Keratinocyte (primary cell): ENCODE results near the gene CNKSR3. TPM values are rescaled to one million over a fixed set of nuclear protein-coding genes. Genes with fewer than 3 reads are reported as not detected.

Experiments used
- DNase-seq: peaks from one replicate; pipeline ENCODE4 v3.0.0-alpha.2; 2011; ENCODE audit warnings: low read depth, missing footprints, low spot score
- FAIRE-seq: peaks from 2 replicates; lab custom pipeline; 2011; peaks lifted over from hg19 to GRCh38; lab: Jason Lieb, UNC
- H2AFZ ChIP-seq: 2 replicates; pipeline ENCODE4 v1.6.0; 2012; ENCODE audit warnings: low read length, control low read depth, inconsistent platforms; ENCODE audit not compliant: control insufficient read depth
- H3K27ac ChIP-seq: 2 replicates; pipeline ENCODE4 v1.5.1; 2011; ENCODE audit warnings: low read length; ENCODE audit not compliant: control insufficient read depth, insufficient read depth
- H3K27me3 ChIP-seq: 3 replicates; pipeline ENCODE4 v1.6.0; 2011; ENCODE audit warnings: low read length; ENCODE audit not compliant: control insufficient read depth, insufficient read depth; ENCODE audit errors: extremely low read depth
- H3K36me3 ChIP-seq, 2 experiments: 2 replicates in 1 of 2; 3 replicates in 1 of 2; pipeline ENCODE4 v1.5.1; 2011; ENCODE audit warnings: low read length in 2 of 2, mild to moderate bottlenecking in 1 of 2; ENCODE audit not compliant: control insufficient read depth in 2 of 2, insufficient read depth in 2 of 2; ENCODE audit errors: extremely low read depth in 1 of 2
- H3K4me1 ChIP-seq: 3 replicates; pipeline ENCODE4 v1.5.1; 2011; ENCODE audit warnings: low read length; ENCODE audit not compliant: control insufficient read depth, insufficient read depth; ENCODE audit errors: extremely low read depth
- H3K4me2 ChIP-seq: 3 replicates; pipeline ENCODE4 v1.6.0; 2011; ENCODE audit warnings: low read depth, low read length; ENCODE audit not compliant: control insufficient read depth, insufficient read depth; ENCODE audit errors: extremely low read depth
- H3K4me3 ChIP-seq, 3 experiments: fragments of 200-600 bp in 1 of 3; sonication (generic) in 1 of 3; 2 replicates in 2 of 3; 3 replicates in 1 of 3; pipeline ENCODE4 v1.5.1; 2011 to 2016; ENCODE audit warnings: low read length in 3 of 3, mild to moderate bottlenecking in 3 of 3, control low read depth in 2 of 3, inconsistent platforms in 1 of 3, low read depth in 1 of 3, mixed read lengths in 1 of 3, mixed run types in 1 of 3, moderate library complexity in 1 of 3; ENCODE audit not compliant: control insufficient read depth in 2 of 3, insufficient read depth in 2 of 3; ENCODE audit errors: extremely low read depth in 1 of 3
- H3K79me2 ChIP-seq: 2 replicates; pipeline ENCODE4 v1.6.0; 2012; ENCODE audit warnings: low read length; ENCODE audit not compliant: control insufficient read depth, insufficient read depth
- H3K9ac ChIP-seq: 3 replicates; pipeline ENCODE4 v1.6.0; 2011; ENCODE audit warnings: low read length; ENCODE audit not compliant: control insufficient read depth, insufficient read depth; ENCODE audit errors: extremely low read depth
- H3K9me1 ChIP-seq: 3 replicates; pipeline ENCODE4 v1.6.0; 2011; ENCODE audit warnings: low read length; ENCODE audit not compliant: control insufficient read depth, insufficient read depth; ENCODE audit errors: extremely low read depth
- H3K9me3 ChIP-seq: 2 replicates; pipeline ENCODE4 v1.5.1; 2012; ENCODE audit warnings: low read depth, low read length; ENCODE audit not compliant: control insufficient read depth
- H4K20me1 ChIP-seq: 3 replicates; pipeline ENCODE4 v1.6.0; 2011; ENCODE audit warnings: low read length; ENCODE audit not compliant: control insufficient read depth, insufficient read depth; ENCODE audit errors: extremely low read depth
- CTCF ChIP-seq, 3 experiments: IDR thresholded peaks in 1 of 3; conservative IDR thresholded peaks in 1 of 3; optimal IDR thresholded peaks in 1 of 3; 2 replicates in 2 of 3; 3 replicates in 1 of 3; pipeline versions ENCODE3 to v1.5.1; 2011; ENCODE audit warnings: low read length in 3 of 3, mild to moderate bottlenecking in 3 of 3, moderate library complexity in 2 of 3, control low read depth in 1 of 3, inconsistent platforms in 1 of 3; ENCODE audit not compliant: insufficient read depth in 2 of 3; ENCODE audit errors: extremely low read depth in 1 of 3
- EZH2 ChIP-seq: IDR thresholded peaks from one replicate; pipeline ENCODE4 v1.6.1; 2012; ENCODE audit warnings: inconsistent platforms, mild to moderate bottlenecking, low read length, moderate library complexity
- dilution Hi-C: fragments of 300-500 bp; cut with MboI; formaldehyde crosslinking; loops from one replicate; pipeline ENCODE4 v1.7.0; 2020; ENCODE audit warnings: low sequenced_read_pairs; ENCODE audit not compliant: extremely low pct_ligation_motif_present
- polyA plus RNA-seq, 5 experiments: library from polyadenylated mRNA; depleted of rRNA in 3 of 5; stranded (reverse) in 3 of 5; stranded (forward) in 1 of 5; unstranded in 1 of 5; fragments of >200 nt; gene quantifications; 1 replicate in 1 of 5; 2 replicates in 3 of 5; 3 replicates in 1 of 5; pipeline versions ENCODE4 v1.2.1 to v1.2.3, GENCODE V29; 2011 to 2012; ENCODE audit warnings: missing spikeins in 2 of 5, low read depth in 1 of 5, low replicate concordance in 1 of 5

CNKSR3 gene
- polyA plus RNA-seq, 1 donor (not counting 4 experiments of a cell fraction or from before 2014, with no cell fraction given) = 2.0 TPM

- no peaks in the 10 kb centered on the region for H4K20me1 ChIP-seq
- H3K27me3 ChIP-seq = no peaks in the 10 kb centered on the region
- H3K9me3 ChIP-seq = no peaks in the 10 kb centered on the region
- H3K4me1 ChIP-seq = no peaks in the 10 kb centered on the region
- H3K36me3 ChIP-seq = no peaks in the 10 kb centered on the region
- H3K27ac ChIP-seq = no peak overlapping the region
- FAIRE-seq (no peak), DNase-seq (no peak)
- TF ChIP-seq CTCF (optimal IDR thresholded peaks at IDR 0.05 in 1 of 3, IDR thresholded peaks at IDR 0.05 in 1 of 3, conservative IDR thresholded peaks at IDR 0.05 in 1 of 3; ENCODE audit: extremely low read depth in 1 of 3, insufficient read depth in 2 of 3, low read length in 3 of 3) (no peak), EZH2 (no peak)
- dilution Hi-C loops = no loop called here
- H3K9me1 ChIP-seq = no peaks in the 10 kb centered on the region
- no peaks in the 10 kb centered on the region for H3K79me2 ChIP-seq
- no peak overlapping the region for H3K4me2 ChIP-seq
- no peak overlapping the region for H3K4me3 ChIP-seq
- H2AFZ ChIP-seq = no peak overlapping the region
- no peak overlapping the region for H3K9ac ChIP-seq
Measured at GRCh38 chr6:154426997-154427396, 83.5 kb downstream of the CNKSR3 start.

- dilution Hi-C loops = no loop called here
Measured at GRCh38 chr6:154425034-154425433, 85.5 kb downstream of the CNKSR3 start.

More at GRCh38 chr6:154425034-154425433, 85.5 kb downstream of the CNKSR3 start:
- Histone ChIP-seq H4K20me1 (no peaks in the 10 kb centered on the region), H3K4me3 (no peak overlapping the region), H3K4me1 (no peaks in the 10 kb centered on the region), H3K4me2 (no peak overlapping the region), H3K36me3 (no peaks in the 10 kb centered on the region), H3K27ac (no peak overlapping the region), H3K9ac (no peak overlapping the region), H3K27me3 (no peaks in the 10 kb centered on the region), H2AFZ (no peak overlapping the region), H3K79me2 (no peaks in the 10 kb centered on the region), H3K9me3 (no peaks in the 10 kb centered on the region), H3K9me1 (no peaks in the 10 kb centered on the region)
- DNase-seq (no peak), FAIRE-seq (no peak)
- TF ChIP-seq EZH2 = no peak
- TF ChIP-seq CTCF (optimal IDR thresholded peaks at IDR 0.05 in 1 of 3, IDR thresholded peaks at IDR 0.05 in 1 of 3, conservative IDR thresholded peaks at IDR 0.05 in 1 of 3; ENCODE audit: extremely low read depth in 1 of 3, insufficient read depth in 2 of 3, low read length in 3 of 3) = no peak
